Thyroid gland (tissue), 4 donors: ENCODE results near the gene SUSD4.

Experiments used
- POLR2A ChIP-seq, 2 donors: fragments of 450-650 bp; IDR thresholded peaks; one replicate each; pipeline ENCODE4 v1.6.1; 2017; ENCODE audit warnings: antibody characterized with exemption in 2 of 2, mild to moderate bottlenecking in 2 of 2, moderate library complexity in 1 of 2
- TF ChIP-seq, protein P1 (sequence below), 6 experiments: fragments of 200-600 bp in 3 of 6; fragments of 450-650 bp in 3 of 6; sonication (generic) in 3 of 6; IDR thresholded peaks; one replicate each; pipeline ENCODE4 v1.5.1; 2016 to 2019; ENCODE audit warnings: antibody characterized with exemption in 6 of 6, mild to moderate bottlenecking in 2 of 6, inconsistent platforms in 1 of 6, moderate library complexity in 1 of 6

DNA sequence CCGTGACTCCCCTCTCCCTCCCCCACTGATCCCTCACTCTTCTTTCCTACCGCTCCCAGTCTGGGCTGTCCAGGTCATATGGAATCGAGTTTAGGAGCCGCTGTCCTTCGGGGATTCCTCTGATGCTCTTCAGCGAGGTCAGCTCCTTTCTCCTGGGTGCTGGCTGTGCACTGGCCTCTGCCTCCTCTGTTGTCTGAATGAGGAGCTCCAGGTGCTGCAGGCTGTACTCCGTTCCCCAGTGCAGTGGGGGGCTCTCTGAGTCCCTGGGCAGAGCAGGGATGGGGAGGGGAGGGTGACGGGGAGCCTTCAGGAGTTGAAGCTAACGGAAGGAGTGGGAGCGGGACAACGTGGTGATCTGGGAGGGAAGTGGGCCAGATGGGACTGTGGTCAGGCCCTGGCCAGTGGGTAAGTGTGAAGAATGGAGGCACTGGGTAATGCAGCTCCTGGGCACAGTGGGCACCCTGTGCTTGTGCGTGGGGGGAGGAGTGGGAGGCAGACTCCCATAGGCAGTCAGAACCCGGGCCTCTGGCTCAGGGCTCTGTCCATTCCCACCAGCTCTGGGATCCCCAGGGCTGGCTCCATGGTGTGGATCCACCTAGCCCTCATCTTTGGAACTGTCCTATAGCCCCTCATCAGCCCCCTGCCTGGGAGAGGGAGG lies 161.5 kb downstream of the SUSD4 start:
- TF ChIP-seq, protein P1, sequence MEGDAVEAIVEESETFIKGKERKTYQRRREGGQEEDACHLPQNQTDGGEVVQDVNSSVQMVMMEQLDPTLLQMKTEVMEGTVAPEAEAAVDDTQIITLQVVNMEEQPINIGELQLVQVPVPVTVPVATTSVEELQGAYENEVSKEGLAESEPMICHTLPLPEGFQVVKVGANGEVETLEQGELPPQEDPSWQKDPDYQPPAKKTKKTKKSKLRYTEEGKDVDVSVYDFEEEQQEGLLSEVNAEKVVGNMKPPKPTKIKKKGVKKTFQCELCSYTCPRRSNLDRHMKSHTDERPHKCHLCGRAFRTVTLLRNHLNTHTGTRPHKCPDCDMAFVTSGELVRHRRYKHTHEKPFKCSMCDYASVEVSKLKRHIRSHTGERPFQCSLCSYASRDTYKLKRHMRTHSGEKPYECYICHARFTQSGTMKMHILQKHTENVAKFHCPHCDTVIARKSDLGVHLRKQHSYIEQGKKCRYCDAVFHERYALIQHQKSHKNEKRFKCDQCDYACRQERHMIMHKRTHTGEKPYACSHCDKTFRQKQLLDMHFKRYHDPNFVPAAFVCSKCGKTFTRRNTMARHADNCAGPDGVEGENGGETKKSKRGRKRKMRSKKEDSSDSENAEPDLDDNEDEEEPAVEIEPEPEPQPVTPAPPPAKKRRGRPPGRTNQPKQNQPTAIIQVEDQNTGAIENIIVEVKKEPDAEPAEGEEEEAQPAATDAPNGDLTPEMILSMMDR (IDR thresholded peaks at IDR 0.05): no peak
- TF ChIP-seq POLR2A (IDR thresholded peaks at IDR 0.05): no peak
